ENCODE results near the gene IL17RC.

IL17RC gene

GRCh38 chr3:9876991-9877390 is 39.9 kb upstream of the IL17RC start:
- ChIA-PET POLR2A (no interaction called here), CTCF (interaction anchor here (1.2 kb wide), 1 partner anchor 14 kb away, joined by 3 read pairs; the partner anchor contains the start of gene JAGN1)
- no peak for TF ChIP-seq CTCF (IDR thresholded peaks at IDR 0.05; ENCODE audit: control extremely low read depth, extremely low read depth, low read depth, missing control alignments)
- no peak for DNase-seq (ENCODE audit: extremely low spot score)

- ChIA-PET POLR2A (no interaction called here), CTCF (interaction anchor here (2.2 kb wide), 1 partner anchor 11 kb away, joined by 12 read pairs; the partner anchor contains the start of gene JAGN1)
- no peak for TF ChIP-seq CTCF (IDR thresholded peaks at IDR 0.05; ENCODE audit: control extremely low read depth, extremely low read depth, low read depth, missing control alignments)
- DNase-seq (ENCODE audit: extremely low spot score), result no peak
These were observed 38.2 kb upstream of the IL17RC start for GRCh38 chr3:9878700-9879099.

- POLR2A ChIA-PET, result no interaction called here
- no peak for DNase-seq (ENCODE audit: extremely low spot score)
- CTCF ChIA-PET, result interaction anchor here (1.1 to 2.2 kb wide), 4 partner anchors 10 to 41 kb away, joined by 3 to 12 read pairs (median 3); partner anchors contain the start of gene JAGN1
- no peak for TF ChIP-seq CTCF (IDR thresholded peaks at IDR 0.05; ENCODE audit: control extremely low read depth, extremely low read depth, low read depth, missing control alignments)
These were observed 36.9 kb upstream of the IL17RC start, which contains the start of gene CIDEC for GRCh38 chr3:9879830-9880549. CIDEC (minus strand) TSS chr3:9880253; CDS start chr3:9878486, 1,767 bp downstream.

GRCh38 chr3:9881441-9881840 is 35.5 kb upstream of the IL17RC start:
- ChIA-PET CTCF (interaction anchor here (1.2 kb wide), 1 partner anchor 31 kb away, joined by 3 read pairs; no protein-coding TSS in a partner anchor), POLR2A (interaction anchor here (0.7 kb wide), 1 partner anchor 422 kb away, joined by 3 read pairs; no protein-coding TSS in a partner anchor)
- DNase-seq (ENCODE audit: extremely low spot score), result no peak
- no peak for TF ChIP-seq CTCF (IDR thresholded peaks at IDR 0.05; ENCODE audit: control extremely low read depth, extremely low read depth, low read depth, missing control alignments)

- POLR2A ChIA-PET, result no interaction called here
- no peak for TF ChIP-seq CTCF (IDR thresholded peaks at IDR 0.05; ENCODE audit: control extremely low read depth, extremely low read depth, low read depth, missing control alignments)
- CTCF ChIA-PET, result interaction anchor here (1.0 to 2.6 kb wide), 3 partner anchors 9 to 49 kb away, joined by 3 to 9 read pairs (median 4); partner anchors contain the start of gene CRELD1
- DNase-seq (ENCODE audit: extremely low spot score), result no peak
These were observed 33.0 kb upstream of the IL17RC start for GRCh38 chr3:9883706-9884554.

GRCh38 chr3:9884555-9885165 is 32.2 kb upstream of the IL17RC start:
- DNase-seq (ENCODE audit: extremely low spot score), result no peak
- TF ChIP-seq CTCF (IDR thresholded peaks at IDR 0.05; ENCODE audit: control extremely low read depth, extremely low read depth, low read depth, missing control alignments), result no peak
- ChIA-PET CTCF (interaction anchor here (2.6 kb wide), 1 partner anchor 9 kb away, joined by 9 read pairs; no protein-coding TSS in a partner anchor), POLR2A (no interaction called here)
